ENCODE data around the gene MAGOHB. TPM values are rescaled to one million over a fixed set of nuclear protein-coding genes. Genes with fewer than 3 reads are reported as not detected.

Gene MAGOHB
- total RNA-seq, 6 experiments from 2014 or later: 40.7 to 50.7 (median 47.4) TPM

GRCh38 chr12:10620078-10620779 lies 6.8 kb upstream of the MAGOHB start:
- no peak overlapping the region for H3K4me3 Mint-ChIP-seq
- TF ChIP-seq CTCF (IDR thresholded peaks at IDR 0.05): no peak
- no peaks in the 10 kb centered on the region for H3K27me3 Mint-ChIP-seq (ENCODE audit: insufficient read depth)

GRCh38 chr12:10618338-10618987 lies 5.1 kb upstream of the MAGOHB start:
- H3K27ac Mint-ChIP-seq: peak overlapping the region; percentile 92
- peaks cover 57% of the 10 kb centered on the region for H3K4me1 Mint-ChIP-seq (ENCODE audit: low read depth)
- peak overlapping the region; percentile 38 for H3K4me3 Mint-ChIP-seq
- peak; percentile 85 for DNase-seq
- no peaks in the 10 kb centered on the region for H3K9me3 Mint-ChIP-seq
- no peak for TF ChIP-seq CTCF (IDR thresholded peaks at IDR 0.05)
- H3K36me3 Mint-ChIP-seq (ENCODE audit: low read depth): peaks cover 6% of the 10 kb centered on the region
- H3K27me3 Mint-ChIP-seq (ENCODE audit: insufficient read depth): peaks cover 4% of the 10 kb centered on the region

More at GRCh38 chr12:10620078-10620779, 6.8 kb upstream of the MAGOHB start:
- peaks cover 57% of the 10 kb centered on the region for H3K4me1 Mint-ChIP-seq (ENCODE audit: low read depth)
- H3K27ac Mint-ChIP-seq: no peak overlapping the region
- H3K36me3 Mint-ChIP-seq (ENCODE audit: low read depth): peaks cover 11% of the 10 kb centered on the region; the same call in 1 of the 2 replicates
- no peaks in the 10 kb centered on the region for H3K9me3 Mint-ChIP-seq
- no peak for DNase-seq

- TF ChIP-seq CTCF (IDR thresholded peaks at IDR 0.05): no peak
Observed at GRCh38 chr12:10617863-10618262, 4.5 kb upstream of the MAGOHB start.

GRCh38 chr12:10615532-10615931 lies 2.1 kb upstream of the MAGOHB start:
- peaks cover 66% of the 10 kb centered on the region for H3K4me1 Mint-ChIP-seq (ENCODE audit: low read depth)
- no peak overlapping the region for H3K27ac Mint-ChIP-seq
- H3K9me3 Mint-ChIP-seq: no peaks in the 10 kb centered on the region
- DNase-seq: no peak
- H3K36me3 Mint-ChIP-seq (ENCODE audit: low read depth): peaks cover 19% of the 10 kb centered on the region
- H3K27me3 Mint-ChIP-seq (ENCODE audit: insufficient read depth): peaks cover 7% of the 10 kb centered on the region
- peak; percentile 29 for TF ChIP-seq CTCF (IDR thresholded peaks at IDR 0.05)
- no peak overlapping the region for H3K4me3 Mint-ChIP-seq

More at GRCh38 chr12:10617863-10618262, 4.5 kb upstream of the MAGOHB start:
- no peak for DNase-seq
- Mint-ChIP-seq H3K36me3 (ENCODE audit: low read depth) (peaks cover 12% of the 10 kb centered on the region), H3K4me3 (peak overlapping the region; percentile 38), H3K27me3 (ENCODE audit: insufficient read depth) (peaks cover 7% of the 10 kb centered on the region), H3K4me1 (ENCODE audit: low read depth) (peaks cover 53% of the 10 kb centered on the region), H3K27ac (peak overlapping the region; percentile 92), H3K9me3 (no peaks in the 10 kb centered on the region)

- Mint-ChIP-seq H3K36me3 (ENCODE audit: low read depth) (peaks cover 19% of the 10 kb centered on the region), H3K4me1 (ENCODE audit: low read depth) (peaks cover 51% of the 10 kb centered on the region), H3K4me3 (peak overlapping the region; percentile 100), H3K9me3 (no peaks in the 10 kb centered on the region), H3K27me3 (ENCODE audit: insufficient read depth) (peaks cover 7% of the 10 kb centered on the region), H3K27ac (peak overlapping the region; percentile 100)
- no peak for DNase-seq
- TF ChIP-seq CTCF (IDR thresholded peaks at IDR 0.05): no peak
Observed at GRCh38 chr12:10614056-10614370, 604 bp upstream of the MAGOHB start.

Measured in HFFc6 (cell line).